ENCODE results near the gene ASPSCR1.

The ASPSCR1 gene

DNA sequence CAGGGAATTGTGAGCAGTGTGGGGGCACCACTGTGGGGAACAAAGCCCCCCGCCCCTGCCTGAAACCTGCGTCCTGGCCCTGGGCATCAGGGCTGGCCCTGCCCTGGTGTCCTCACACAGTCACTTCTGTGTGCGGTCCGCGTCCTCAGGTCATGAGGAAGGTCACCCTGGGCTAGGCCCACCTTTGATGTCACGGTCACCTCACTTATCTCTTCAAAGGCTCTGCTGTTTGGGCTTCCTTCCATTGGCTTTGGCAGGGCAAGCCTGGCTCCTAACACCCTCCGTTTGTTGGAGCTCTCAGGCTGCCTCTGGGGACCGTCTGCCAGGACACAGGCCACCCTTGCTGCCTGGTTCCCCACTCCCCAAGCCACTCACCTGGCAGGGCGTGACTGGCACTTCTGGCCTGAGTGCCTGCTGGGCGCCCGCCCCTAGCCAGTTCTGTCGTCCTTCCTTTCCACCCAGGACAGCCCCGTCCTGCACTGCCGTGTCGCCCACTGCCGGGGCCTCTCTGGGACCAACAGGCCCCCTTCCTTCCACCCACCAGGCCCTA lies 36.4 kb downstream of the ASPSCR1 start:
- no peak for DNase-seq

- DNase-seq, result no peak
These were observed 37.0 kb downstream of the ASPSCR1 start for GRCh38 chr17:82014432-82014831.

GRCh38 chr17:82014971-82015310 lies 37.5 kb downstream of the ASPSCR1 start:
- no peak for DNase-seq

DNA sequence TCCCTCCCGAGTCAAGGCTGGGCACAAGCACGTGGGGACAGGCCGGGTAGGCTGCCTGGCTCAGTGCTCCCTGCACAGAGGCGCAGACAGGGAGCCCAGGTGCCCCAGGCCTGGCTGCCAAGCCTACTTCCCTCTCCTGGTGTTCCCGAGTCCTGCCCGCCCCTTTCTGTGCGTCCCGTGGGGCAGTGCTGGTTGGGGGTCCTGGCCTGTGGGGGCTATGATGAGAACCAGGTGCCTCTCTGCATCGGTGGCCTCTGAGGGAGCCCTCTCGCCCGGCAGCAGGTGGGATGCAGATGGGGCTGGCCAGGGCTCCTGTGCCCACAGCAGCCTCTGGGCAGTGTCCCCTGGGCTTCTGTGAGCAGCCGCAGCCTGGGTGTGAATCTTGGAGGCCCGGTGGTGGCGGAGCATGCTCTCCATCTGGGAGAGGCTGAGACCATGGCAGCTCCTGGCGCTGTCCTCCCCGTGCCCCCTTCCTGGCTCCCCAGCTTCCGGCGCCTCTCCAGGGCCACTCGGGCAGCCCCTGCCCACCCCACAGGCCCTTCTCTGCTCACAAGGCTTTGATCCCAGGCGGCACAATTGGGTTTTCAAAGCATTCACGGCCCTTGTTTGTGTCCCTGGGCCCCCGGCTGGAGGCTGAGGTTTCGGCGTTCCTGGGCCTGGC lies 38.0 kb downstream of the ASPSCR1 start:
- DNase-seq, result no peak

- DNase-seq, result no peak
These were observed 38.8 kb downstream of the ASPSCR1 start for GRCh38 chr17:82016061-82016874.

DNA sequence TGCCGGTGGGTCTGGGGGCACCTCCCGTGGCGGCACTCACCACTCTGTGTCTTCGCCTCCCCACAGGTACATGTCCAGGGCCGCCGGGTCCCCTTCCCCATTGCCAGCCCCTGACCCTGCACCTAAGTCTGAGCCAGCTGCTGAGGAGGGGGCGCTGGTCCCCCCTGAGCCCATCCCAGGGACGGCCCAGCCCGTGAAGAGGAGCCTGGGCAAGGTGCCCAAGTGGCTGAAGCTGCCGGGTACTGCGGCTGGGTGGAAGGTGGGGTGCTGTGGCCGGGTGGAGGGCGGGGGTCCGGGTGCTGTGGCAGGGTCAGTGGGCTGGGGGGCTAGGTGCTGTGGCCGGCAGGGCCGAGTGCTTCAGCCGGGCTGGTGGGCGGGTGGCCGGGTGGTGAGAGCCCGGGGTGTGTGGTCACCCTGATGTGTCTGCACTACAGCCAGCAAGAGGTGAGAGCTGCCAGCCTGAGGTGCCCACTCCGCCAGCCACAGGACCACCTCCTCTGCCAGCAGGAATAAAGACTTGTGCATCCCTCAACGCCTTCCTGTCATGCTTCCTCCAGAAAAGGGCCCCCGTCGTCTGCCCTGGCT lies 39.5 kb downstream of the ASPSCR1 start:
- DNase-seq, result no peak

- no peak for DNase-seq
These were observed 40.3 kb downstream of the ASPSCR1 start for GRCh38 chr17:82017612-82018151.

- DNase-seq, result no peak
These were observed 40.9 kb downstream of the ASPSCR1 start for GRCh38 chr17:82018152-82018988.

DNA sequence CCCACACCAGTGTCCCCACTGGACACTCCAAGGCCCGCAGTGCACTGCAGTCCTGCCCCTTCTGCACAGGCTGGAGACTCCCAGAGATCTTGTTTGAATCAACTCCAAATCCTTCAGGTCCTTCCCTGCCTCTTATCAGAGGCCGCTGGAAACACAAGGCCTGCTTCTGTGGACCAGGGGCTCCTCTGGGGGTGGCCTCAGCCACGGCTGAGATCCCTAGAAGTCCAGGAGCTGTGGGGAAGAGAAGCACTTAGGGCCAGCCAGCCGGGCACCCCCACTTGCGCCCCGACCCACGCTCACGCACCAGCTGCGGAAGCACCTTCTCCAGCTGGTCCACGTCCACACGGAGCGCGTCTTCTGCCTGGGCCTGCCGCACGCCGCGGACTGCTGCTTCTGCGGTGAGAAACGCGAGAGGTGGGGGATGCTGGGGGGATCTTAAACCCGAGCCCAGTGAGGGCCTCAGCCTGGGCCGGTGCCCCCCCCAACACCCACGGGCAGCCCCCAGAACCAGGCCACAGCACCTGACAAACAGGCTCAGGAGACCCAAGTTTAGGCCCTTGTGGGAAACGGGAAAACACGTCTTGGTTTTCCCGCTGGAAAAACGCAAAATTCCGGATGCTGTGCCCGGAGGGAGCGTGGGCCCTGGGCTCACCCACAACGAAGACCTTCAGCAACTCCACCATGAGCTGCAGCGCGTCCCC lies 41.7 kb downstream of the ASPSCR1 start:
- DNase-seq, result no peak

DNA sequence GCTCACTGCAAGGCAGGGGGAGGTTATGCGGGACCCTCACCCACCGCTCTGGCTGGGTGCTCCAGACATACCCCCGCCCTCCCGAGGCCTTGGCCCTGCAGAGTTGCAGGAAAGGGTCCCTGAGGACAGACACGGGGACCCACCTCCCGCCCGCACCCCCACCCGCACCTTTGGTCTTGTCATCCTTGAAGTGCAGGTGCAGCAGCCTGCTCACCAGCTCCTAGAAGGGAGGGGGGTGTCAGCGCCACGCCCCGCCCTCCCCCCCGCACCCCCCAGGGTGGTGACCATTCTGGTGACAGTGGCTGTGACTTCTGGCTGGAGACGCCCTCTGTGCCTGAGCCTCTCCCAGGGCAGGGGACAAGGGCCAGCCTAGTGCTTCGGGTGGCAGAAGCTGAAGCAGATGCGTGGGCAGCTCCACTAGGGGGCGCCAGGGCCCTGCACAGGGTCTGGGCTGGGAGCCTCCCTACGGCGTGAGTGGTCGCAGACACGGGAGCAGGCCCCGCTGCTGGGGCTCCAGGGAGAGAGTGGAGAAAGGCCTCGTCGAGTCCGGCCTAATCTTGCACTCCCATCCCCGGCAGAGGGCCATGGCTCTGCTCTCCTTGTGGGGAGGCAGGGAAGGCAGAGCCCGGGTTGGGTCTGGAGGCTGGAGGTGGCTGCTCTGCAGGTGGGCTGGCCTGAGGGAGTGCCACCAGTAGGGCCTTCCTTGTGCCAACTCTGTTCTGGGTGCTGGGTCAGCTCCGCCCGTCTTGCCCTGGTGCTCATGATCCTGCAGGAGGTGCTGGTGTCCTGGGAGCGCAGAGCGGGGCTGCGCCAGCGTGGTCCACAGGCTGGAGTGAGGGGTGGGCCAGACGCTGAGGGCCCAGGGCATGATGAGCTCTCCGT lies 42.5 kb downstream of the ASPSCR1 start:
- DNase-seq, result peak in 5 of 6 experiments; percentile 30 to 59 (median 45)

- no peak for DNase-seq
These were observed 43.2 kb downstream of the ASPSCR1 start for GRCh38 chr17:82020572-82021106.

GRCh38 chr17:82021107-82021899 lies 43.9 kb downstream of the ASPSCR1 start:
- peak; percentile 22 to 63 (median 44) for DNase-seq

DNA sequence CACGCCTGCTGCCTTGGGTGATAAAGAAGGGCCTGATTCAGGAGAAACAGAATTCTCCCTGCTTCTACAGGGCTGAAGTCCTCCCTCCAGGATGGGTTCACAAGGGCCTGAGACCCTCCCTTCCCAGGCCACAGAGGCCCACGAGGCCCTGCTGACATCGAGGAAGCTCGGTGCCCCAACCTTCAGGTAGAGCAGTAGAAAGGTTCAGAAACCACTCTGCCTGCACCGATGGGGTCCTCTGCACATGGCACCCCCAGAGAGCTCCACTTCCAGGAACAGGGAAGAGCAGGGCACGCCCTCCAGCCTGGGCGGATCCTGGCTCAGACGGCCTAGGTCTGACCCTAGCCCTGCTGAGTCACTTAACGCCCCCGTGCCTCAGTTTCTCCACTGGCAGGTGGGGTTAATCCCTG lies 44.5 kb downstream of the ASPSCR1 start:
- DNase-seq, result peak in 1 of 6 experiments; percentile 42

DNA sequence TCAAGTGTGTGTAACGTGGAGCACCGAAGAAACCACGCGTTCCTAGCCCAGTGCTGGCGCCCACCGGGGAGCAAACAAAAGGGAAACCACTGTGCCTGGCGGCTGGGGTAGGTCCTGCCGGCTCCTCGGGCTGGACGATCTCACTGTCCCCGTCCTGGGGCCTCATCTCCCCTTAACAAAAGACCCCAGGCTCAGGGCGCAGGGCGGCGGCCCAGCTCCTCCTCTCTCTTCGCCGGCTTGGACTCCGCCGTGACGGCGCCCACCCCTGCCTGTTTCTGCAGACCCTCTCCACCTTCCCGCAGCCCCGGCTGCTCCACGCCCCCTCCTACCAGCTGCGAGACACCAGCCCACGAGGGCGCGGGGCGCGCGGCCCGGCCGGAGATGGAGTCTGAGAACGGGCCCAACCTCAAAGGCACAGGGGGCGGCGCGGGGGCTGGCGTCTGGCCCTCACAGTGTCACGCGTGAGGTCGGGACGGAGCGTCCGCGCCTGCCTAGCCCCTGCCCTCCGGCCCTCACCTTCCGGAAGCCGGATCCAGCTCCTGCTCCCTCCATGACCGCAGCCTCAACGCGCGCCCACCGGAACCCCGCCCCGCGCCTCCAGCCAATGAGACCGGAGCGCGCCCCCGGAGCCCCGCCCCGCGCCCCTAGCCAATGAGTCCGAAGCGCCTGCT lies 45.0 kb downstream of the ASPSCR1 start, which contains the start of gene CENPX:
Gene CENPX (minus strand): TSS at position 569 of the 671 bp plus-strand sequence. CDS start 17 bp downstream, at position 552.
- DNase-seq, result peak in 1 of 6 experiments; percentile 49

DNA sequence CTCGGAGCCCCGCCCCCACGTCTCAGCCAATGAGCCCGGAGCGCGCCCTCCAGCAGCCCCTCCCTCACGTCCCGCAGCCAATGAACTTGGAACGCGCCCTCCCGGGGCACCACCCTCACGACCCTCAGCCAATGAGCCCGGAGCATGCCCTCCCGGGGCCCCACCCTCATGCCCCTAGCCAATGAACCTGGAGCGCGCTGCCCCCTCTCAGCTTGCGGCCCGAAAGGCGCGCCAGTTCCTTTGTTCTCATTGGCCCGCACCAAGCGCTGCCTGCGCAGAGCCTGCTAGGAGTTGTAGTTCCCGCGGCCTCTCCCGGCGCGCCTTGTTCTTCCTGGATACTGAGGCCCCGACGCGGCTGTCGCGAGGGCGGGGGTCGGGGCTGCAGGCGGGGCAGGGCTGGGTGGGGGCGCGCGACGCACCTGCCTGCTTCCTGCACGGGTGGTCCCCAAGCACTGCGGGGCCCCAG lies 45.6 kb downstream of the ASPSCR1 start, which contains the start of gene LRRC45:
Gene LRRC45 (plus strand): TSS at position 325 of the 466 bp plus-strand sequence. CDS start 339 bp downstream, outside the sequence.
- peak; percentile 98 to 100 (median 99) for DNase-seq

- DNase-seq, result peak in 2 of 6 experiments; percentile 38 to 60
These were observed 46.2 kb downstream of the ASPSCR1 start for GRCh38 chr17:82023447-82024241.

- no peak for DNase-seq
These were observed 47.4 kb downstream of the ASPSCR1 start for GRCh38 chr17:82024859-82025258.

Data from stimulated activated naive CD4-positive, alpha-beta T cell (primary cell).